ENCODE measurements around the gene LRRC39.
"Not testable (repeated sequence)": the region's sequence is repeated elsewhere in the genome, so short reads cannot be mapped to it uniquely, and the experiment has no call there.

LRRC39 gene

DNA sequence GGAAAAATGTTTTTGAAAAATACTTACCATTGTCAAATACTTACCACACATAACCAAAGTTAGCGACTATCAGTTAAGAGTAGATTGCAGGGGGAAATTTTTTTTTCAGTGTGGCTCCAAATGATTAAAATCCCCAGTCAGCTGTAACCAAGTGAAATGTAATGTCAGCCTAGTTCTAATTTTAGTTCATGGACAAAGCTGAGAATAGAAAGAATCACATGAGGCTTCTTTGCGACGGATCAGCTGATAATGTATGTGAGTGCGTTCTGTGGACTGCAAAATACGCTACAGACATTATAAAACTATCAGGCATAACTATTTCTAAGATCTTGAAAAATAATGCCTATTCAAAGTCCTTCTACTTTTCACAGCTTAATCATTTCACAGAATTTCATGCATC lies at the start of gene LRRC39:
Gene LRRC39, minus strand, starts transcription at position 166 of the 400 bp plus-strand sequence. CDS start 9,740 bp downstream, outside the sequence.
- DNase-seq, result no peak

- DNase-seq, result no peak
These were observed 44.4 kb upstream of the LRRC39 start for GRCh38 chr1:100222428-100222827.

GRCh38 chr1:100219883-100220282 lies 41.8 kb upstream of the LRRC39 start:
- DNase-seq, result no peak

- DNase-seq, result no peak
These were observed 41.4 kb upstream of the LRRC39 start for GRCh38 chr1:100219457-100219856.

- DNase-seq, result no peak
These were observed 39.8 kb upstream of the LRRC39 start for GRCh38 chr1:100217834-100218233.

DNA sequence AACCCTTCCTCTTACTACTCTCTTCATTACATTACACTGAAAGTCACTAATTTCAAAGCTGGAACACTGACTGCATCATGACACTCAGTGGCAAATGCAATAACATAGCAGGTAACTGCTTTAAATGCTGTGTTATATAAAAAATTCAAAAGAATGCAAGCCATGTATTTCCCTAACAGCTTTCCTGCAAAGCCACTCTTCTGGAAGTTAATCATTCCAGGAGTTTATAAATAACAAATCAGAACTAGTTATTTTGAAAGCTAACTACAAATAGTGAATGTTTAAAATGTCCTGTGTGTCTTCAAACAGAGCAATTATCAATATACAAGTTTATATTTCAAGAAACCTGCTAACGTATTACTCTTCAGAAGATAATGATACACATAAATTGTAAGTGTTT lies 37.0 kb upstream of the LRRC39 start:
- DNase-seq, result no peak

- DNase-seq, result no peak
These were observed 35.1 kb upstream of the LRRC39 start for GRCh38 chr1:100213141-100213540.

DNA sequence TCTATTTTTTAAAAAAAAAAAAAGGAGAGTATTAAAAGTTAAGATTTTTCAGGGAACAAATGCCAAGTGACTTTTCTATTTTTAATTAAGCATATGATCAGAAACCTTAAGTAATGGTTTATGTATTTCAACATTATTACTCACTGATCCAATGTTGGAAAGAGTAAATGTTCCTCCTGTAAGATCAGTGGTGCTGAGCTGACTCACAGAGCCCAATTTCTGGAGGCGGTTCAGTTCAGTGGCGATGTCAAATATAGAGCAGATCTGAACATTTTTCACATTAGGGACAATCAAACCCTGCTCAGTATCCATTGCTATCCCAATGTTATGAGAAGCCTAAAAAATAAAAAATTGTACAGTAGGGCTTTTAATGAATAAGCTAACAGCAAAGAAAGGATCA lies 28.2 kb upstream of the LRRC39 start:
- no peak for DNase-seq

DNA sequence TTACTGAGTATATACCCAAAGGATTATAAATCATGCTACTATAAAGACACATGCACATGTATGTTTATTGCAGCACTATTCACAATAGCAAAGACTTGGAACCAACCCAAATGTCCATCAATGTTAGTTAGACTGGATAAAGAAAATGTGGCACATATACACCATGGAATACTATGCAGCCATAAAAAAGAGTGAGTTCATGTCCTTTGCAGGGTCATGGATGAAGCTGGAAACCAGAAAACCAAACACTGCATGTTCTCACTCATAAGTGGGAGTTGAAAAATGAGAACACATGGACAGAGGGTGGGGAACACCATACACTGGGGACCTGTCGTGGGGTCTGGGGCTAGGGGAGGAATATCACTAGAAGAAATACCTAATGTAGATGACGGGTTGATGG lies 27.5 kb upstream of the LRRC39 start:
- not testable (repeated sequence) for DNase-seq

DNA sequence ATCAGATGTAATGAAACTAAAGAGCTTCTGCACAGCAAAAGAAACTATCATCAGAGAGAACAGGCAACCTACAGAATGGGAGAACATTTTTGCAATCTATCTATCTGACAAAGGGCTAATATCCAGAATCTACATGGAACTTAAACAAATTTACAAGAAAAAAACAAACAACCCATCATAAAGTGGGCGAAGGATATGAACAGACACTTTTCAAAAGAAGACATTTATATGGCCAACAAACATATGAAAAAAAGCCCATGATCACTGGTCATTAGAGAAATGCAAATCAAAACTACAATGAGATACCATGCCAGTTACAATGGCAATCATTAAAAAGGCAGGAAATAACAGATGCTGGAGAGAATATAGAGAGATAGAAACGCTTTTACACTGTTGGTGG lies 27.0 kb upstream of the LRRC39 start:
- DNase-seq, result not testable (repeated sequence)

DNA sequence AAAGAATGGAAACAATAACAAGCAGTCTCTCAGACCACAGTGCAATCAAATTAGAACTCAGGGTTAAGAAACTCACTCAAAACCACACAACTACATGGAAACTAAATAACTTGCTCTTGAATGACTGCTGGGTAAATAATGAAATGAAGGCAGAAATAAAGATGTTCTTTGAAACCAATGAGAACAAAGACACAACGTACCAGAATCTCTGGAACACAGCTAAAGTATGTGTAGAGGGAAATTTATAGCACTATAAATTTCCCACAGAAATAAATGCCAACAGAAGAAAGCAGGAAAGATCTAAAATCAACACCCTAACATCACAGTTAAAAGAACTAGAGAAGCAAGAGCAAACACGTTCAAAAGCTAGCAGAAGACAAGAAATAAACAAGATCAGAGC lies 24.6 kb upstream of the LRRC39 start:
- not testable (repeated sequence) for DNase-seq

GRCh38 chr1:100200060-100200459 lies 22.0 kb upstream of the LRRC39 start:
- not testable (repeated sequence) for DNase-seq

GRCh38 chr1:100198596-100198995 lies 20.5 kb upstream of the LRRC39 start:
- no peak for DNase-seq

- peak in 2 of 3 experiments; percentile 25 to 83 for DNase-seq
These were observed 10.6 kb upstream of the LRRC39 start for GRCh38 chr1:100188617-100189016.

GRCh38 chr1:100187912-100188311 lies 9.9 kb upstream of the LRRC39 start:
- no peak for DNase-seq

GRCh38 chr1:100184536-100184935 lies 6.5 kb upstream of the LRRC39 start:
- DNase-seq, result no peak

DNA sequence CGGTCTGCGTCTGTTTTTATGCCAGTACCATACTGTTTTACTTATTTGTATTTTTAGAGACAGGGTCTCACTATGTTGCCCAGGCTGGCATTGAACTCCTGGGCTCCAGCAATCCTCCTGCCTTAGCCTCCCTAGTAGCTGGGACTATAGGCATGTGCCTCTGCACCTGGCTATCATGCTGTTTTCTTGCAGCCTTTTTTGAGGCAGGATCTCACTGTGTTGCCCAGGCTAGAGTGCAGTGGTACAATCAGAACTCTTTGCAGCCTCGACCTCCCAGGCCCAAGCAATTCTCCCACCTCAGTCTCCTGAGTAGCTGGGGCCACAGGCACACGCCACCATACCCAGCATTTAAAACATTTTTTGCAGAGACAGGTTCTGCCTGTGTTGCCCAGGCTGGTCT lies 5.3 kb upstream of the LRRC39 start:
- no peak for DNase-seq

GRCh38 chr1:100177295-100178041 lies 588 bp downstream of the LRRC39 start:
- no peak for DNase-seq

DNA sequence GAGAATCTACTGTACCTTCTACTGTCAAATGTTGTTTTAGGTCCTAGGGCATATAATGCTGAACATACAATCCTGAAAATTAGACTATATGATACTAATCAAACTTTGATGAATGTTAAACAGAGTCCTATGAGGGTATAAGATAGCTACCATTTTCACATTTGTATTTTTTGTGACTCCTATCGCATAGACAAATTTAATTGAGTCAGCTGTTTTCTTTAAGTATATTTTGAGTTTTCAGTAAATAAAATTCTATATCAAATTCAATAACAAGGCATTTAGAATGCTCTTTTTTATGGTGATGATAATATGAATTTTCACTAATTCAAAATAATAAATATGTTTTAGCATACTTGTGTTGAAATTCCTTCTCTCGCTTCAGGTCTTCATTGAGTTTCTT lies 10.0 kb downstream of the LRRC39 start:
- DNase-seq, result no peak

DNA sequence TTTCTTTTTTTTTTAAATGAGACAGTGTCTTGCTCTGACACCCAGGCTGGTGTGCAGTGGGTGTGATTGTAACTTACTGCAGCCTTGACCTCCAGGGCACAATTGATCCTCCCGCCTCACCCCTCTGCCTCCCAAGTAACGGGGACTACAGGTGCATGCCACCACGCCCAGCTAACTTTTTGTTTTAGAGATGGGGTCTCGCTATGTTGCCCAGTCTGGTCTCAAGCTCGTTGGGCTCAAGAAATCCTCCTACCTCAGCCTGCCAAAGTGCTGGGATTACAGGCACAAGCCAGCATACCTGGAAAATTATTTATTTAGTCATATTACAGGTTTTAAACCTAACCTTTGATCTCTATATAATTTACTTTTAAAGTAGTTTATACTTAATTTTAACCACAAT lies 13.4 kb downstream of the LRRC39 start:
- no peak for DNase-seq

DNA sequence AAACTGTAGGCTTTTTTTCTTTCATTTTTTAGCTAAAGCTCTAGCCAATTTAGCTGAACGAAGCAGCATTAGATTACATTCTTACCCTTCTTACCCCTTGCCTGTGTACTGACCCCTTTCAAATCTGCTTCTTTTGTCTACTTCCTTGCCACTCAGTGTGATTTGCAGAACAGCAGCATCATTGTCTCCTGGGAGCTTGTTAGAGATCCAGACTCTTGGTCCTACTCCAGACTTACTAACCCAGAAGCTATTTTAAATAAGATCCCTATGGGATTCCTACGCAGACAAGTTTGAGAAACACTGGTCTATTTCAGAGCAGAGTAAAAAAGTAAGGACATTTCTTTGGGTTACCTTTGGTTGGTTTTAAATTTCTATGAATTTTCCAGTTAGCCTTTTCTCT lies 13.8 kb downstream of the LRRC39 start:
- DNase-seq, result no peak

GRCh38 chr1:100162881-100163280 lies 15.2 kb downstream of the LRRC39 start:
- DNase-seq, result no peak

DNA sequence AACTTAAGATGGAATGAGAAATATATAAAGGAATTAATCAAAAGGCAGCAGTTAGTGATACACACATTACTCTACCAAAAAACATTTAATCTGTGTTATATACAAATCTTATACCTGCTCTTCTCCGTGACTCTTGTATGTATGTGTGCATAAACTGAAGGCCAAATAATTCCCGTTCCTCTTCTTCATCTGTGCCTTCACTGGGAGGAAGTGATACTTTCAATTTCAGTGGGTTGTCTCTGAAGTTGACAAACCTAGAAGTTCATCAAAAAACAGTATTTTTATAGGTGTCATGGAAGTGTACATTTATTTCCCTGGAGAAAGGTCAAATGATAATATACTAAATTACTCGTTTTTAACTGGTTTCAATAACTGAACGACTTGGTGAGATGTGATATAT lies 25.8 kb downstream of the LRRC39 start:
- no peak for DNase-seq

DNA sequence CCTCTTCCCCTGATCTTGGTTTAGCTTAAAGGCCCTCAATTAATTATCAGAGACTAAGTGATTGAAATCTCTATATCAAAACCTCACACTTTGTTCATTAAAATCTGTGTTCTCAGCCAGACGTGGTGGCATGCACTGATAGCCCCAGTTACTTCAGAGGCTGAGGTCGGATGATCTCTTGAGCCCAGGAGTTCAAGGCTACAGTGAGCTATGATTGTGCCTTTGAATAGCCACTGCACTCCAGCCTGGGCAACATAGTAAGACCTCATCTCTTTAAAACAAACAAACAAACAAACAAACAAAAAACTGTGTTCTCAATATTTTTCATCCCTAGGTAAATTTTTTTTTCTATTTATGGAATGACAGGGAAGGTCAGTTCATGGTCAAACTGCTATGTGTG lies 26.4 kb downstream of the LRRC39 start:
- DNase-seq, result no peak

GRCh38 chr1:100147875-100148274 lies 30.2 kb downstream of the LRRC39 start:
- DNase-seq, result no peak

All from NCI-H1417 (cell line).